IMR-90 (cell line): ENCODE measurements around the gene HNRNPA3. TPM values are rescaled to one million over a fixed set of nuclear protein-coding genes. Genes with fewer than 3 reads are reported as not detected.

Experiments used
- NFE2L2 ChIP-seq: fragments of 150-350 bp; IDR thresholded peaks from 2 replicates; pipeline ENCODE4 v1.6.1; 2016; ENCODE audit warnings: low read depth, mild to moderate bottlenecking, low read length
- RCOR1 ChIP-seq: IDR thresholded peaks from 2 replicates; pipeline ENCODE4 v1.6.1; 2012; ENCODE audit warnings: mild to moderate bottlenecking, low read length, improper control_type of control experiment; ENCODE audit not compliant: insufficient replicate concordance
- polyA plus RNA-seq, 3 experiments: library from polyadenylated mRNA; depleted of rRNA; stranded (reverse); fragments of >200 nt; gene quantifications; 2 replicates each; pipeline ENCODE4 v1.2.3, GENCODE V29; 2012; ENCODE audit warnings: low replicate concordance in 1 of 3
- total RNA-seq: library from RNA; depleted of rRNA; stranded (reverse); fragments of >200 nt; gene quantifications from 2 replicates; pipeline ENCODE4 v1.2.3, GENCODE V29; 2012
- TF ChIP-seq, protein P1 (sequence below): fragments of 150-350 bp; IDR thresholded peaks from 2 replicates; pipeline ENCODE4 v1.6.1; 2017; ENCODE audit warnings: mild to moderate bottlenecking, antibody characterized with exemption, low read length, low read depth

The HNRNPA3 gene
- total and polyA plus RNA-seq, 2 of the 4 experiments (the other 2 are of a cell fraction) = 18.6 to 111 TPM

DNA sequence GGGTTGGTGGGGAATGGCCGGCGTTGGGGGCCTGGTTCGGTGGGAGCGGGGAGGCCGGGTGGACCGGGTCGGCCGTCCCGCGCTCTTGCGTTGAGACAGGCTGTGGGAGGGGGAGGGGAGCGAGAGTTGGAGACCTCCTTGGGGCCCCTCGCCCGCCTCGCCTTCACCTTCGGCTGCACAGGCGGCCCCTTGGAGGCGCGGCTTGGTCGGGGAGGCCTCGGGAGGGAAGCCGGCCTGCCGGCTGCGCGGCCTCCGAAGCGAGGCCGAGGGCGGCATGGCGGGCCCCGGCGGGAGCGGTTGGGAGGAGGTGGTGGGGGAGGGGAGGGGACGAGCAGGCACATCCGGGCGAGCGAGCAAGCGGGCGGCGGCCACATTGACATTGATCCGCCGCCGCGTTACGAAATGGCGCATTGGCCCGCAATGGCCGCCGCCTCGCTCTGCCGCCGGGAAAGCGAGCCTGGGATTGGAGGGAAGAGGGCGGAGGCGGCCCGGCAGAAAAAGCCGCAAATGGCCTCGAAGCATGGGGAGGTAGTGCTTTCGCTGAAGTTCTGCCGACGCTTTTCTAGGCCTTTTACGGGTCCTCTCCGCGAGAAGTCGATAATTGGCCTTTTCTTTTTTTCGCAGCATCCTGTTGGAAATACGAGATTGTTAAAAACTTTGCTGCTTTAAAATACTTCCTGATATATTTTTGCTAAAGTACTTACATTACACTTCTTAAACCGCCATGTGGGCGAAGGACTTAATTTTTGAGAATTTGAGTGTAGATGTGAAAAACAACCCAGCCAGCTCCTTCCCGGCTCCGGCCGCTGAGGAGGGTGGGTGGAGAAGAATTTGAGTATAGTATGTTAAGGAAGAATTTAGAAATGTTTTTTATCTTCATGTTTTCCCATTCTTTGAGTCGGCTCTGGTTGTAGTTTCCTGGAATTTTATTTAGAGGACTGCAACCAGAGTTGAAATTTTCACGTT is 580 bp downstream of the HNRNPA3 start (continued):
- TF ChIP-seq, protein P1, sequence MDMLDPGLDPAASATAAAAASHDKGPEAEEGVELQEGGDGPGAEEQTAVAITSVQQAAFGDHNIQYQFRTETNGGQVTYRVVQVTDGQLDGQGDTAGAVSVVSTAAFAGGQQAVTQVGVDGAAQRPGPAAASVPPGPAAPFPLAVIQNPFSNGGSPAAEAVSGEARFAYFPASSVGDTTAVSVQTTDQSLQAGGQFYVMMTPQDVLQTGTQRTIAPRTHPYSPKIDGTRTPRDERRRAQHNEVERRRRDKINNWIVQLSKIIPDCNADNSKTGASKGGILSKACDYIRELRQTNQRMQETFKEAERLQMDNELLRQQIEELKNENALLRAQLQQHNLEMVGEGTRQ = no peak
- TF ChIP-seq RCOR1 (no peak), NFE2L2 (no peak)
